HG03439 (cell line): Measurements from ENCODE around the gene HOXC11.

Experiments used
- ATAC-seq: cut with Tn5 transposase; IDR thresholded peaks from one replicate; pipeline ENCODE4 v1.9.1; 2021; ENCODE audit warnings: mild to moderate bottlenecking, moderate library complexity; ENCODE audit not compliant: unreplicated experiment

The HOXC11 gene

GRCh38 chr12:53942467-53942997 is 30.4 kb upstream of the HOXC11 start:
- ATAC-seq = no peak

DNA sequence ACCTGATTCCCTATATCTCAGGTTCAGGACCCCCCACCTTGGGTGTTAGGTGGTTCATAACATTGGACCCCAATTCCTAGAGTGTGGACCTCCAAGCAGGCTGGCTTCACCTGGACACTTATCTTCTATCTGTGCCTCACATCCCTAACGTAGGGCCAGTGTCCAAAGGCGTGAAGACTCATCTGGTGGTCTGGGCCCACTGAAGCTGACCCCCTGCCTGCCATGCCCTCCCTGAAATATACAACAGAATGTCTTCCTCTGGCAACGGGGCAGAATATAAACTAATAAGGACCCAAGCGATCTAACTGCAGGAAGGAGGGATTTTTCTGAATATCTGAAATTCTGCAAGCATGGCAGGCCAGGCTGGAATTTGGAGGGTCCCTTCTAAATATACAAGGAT is 28.7 kb upstream of the HOXC11 start:
- ATAC-seq = no peak

DNA sequence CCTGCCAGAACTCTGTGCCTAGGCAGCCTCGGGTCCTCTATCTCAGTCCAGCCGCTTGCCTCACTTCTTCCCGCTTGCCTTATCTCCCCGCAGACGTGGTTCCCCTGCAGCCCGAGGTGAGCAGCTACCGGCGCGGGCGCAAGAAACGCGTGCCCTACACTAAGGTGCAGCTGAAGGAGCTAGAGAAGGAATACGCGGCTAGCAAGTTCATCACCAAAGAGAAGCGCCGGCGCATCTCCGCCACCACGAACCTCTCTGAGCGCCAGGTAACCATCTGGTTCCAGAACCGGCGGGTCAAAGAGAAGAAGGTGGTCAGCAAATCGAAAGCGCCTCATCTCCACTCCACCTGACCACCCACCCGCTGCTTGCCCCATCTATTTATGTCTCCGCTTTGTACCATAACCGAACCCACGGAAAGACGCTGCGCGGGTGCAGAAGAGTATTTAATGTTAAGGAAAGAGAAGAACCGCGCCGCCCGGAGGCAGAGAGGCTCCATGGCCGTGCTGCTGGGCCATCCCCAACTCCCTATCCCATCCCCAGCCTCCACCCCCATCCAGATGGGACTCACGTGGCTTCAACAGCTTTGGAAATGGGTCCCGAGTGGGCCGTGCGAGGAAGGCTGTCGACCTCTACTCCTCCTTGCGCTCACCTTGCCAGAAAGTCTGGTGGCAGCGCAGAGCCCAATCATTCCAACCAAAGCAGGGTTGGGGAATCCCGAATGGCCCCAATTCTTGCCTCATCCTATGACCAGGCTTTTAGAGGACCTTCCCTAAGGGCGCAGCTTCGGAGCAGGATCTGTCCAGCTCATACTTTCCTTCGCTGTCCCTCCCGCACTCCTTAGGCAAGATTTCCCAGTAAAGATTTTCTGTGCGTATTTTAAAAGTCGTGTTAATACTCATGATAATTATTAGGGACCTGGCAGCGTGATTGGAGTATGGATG is 27.7 kb upstream of the HOXC11 start:
- ATAC-seq = no peak

GRCh38 chr12:53947743-53948142 is 25.2 kb upstream of the HOXC11 start:
- ATAC-seq = no peak

- no peak for ATAC-seq
These were observed 24.0 kb upstream of the HOXC11 start for GRCh38 chr12:53948650-53949593.

DNA sequence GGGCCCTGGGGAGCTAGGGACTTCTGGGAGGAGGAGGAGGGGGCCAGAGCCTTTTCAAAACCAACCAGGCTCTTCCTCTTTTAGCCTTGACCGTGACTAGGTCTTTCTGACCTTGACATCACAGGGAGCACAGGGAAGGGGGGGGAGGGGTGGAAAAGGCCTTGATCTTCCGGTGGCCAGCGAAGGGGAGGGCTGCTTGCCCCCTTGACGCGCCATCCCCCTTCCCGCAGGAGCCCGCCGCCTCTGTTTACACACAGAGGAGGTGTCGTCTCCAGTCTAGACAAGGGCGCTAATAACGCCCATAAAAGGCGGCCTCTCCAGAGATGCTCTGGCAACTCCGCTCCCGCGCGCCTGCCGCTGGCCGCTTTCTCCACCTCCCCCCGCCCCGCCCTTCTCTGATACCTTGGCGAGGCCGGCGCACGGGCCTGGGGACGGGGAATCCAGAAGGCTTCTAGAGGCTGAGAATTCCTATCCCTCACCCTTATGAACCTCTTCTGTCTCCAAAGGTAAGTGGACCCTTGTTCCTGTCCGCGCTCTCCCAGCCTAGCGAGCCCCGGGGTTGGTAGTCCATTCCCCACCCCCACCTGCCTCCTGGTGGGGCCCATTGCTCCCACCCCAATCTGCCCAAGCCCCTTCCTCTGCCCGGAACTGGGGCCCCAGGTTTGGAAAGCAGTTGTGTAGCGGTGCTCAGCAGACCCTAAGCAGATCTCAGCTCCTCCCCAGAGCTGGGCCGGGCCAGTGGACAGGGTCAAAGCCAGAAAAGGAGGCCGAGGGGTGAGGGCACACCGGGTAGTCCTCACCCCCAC is 23.1 kb upstream of the HOXC11 start:
- no peak for ATAC-seq

- no peak for ATAC-seq
These were observed 22.5 kb upstream of the HOXC11 start for GRCh38 chr12:53950437-53950773.

DNA sequence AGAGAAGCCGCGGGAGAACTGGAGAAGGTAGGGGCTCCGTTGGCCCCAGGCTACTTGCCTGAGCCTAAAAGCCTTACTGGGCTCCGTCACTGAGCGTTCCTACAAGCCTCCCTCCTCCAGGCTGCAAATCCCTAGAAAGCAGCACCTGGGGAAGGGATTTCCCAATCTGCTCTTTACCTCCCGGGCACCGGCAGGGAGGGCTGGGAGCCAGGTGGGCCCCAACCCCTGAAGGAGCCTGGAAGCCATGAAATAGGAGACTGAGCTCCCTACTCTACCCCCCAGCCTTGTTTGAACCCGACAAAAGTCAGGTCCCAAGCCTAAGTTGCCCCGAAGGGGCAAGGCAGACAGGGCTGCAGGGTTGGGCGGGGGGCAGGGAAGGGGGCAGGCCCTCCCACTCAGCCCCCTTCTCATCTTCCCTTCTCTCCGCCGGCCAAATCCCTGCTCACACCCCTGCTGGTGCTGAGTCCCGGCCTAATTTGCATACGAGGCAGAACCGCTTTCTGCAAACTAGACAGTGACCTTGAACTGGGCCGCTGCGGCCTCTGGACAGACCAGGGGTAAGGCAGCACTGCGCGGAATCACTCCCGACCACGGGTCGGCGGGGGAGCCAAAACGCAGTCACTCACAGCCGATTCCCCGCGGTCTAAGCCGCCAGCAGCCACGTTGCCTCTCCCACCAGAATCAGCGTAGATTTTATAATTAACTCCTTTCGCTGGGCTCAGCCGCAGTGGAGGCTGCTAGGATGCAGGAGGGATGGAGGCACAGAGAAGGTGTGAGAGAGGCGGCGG is 21.9 kb upstream of the HOXC11 start:
- no peak for ATAC-seq

GRCh38 chr12:53951577-53952334 is 21.2 kb upstream of the HOXC11 start:
- ATAC-seq = no peak

DNA sequence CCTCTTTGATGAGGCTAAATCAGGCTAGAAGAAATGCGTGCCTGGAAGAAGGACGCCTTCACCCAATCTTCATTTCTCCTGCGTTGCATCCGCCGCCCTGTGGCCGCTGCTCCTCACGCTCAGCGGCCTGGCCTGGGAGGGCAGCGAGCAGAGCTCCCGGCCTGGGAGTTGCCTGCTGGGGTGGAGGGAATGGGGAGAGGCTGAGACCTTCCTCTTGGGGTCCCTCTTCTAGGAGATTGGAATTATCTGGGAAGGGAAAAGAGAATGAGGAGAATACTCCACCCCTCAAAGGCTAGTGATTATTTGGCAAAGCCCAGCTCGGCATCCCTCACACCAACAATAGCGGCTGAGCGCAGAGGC is 20.6 kb upstream of the HOXC11 start:
- ATAC-seq = no peak

- ATAC-seq = no peak
These were observed 19.8 kb upstream of the HOXC11 start for GRCh38 chr12:53952871-53953734.

- ATAC-seq = no peak
These were observed 18.9 kb upstream of the HOXC11 start for GRCh38 chr12:53953831-53954693.

DNA sequence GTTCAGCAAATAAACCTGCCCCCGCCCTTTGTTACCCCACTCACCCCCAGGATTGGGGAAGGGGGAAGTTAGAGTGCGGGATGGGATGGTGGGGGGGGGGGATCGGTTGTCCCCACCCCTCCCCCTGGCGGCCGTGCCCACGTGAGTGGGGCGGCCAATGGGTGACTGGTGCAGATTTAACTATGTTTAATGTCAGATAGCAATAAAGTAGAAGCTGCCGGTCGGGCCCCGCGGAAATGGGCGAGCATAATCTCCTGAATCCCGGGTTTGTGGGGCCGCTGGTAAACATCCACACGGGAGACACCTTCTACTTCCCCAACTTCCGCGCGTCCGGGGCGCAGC is 18.3 kb upstream of the HOXC11 start, which contains the start of gene HOXC12:
Gene HOXC12, plus strand, starts transcription at position 210 of the 342 bp plus-strand sequence. Its CDS starts 27 bp downstream, at position 237.
- ATAC-seq = no peak

GRCh38 chr12:53955036-53955775 is 17.7 kb upstream of the HOXC11 start:
- ATAC-seq = no peak

- no peak for ATAC-seq
These were observed 17.1 kb upstream of the HOXC11 start for GRCh38 chr12:53955776-53956250.

GRCh38 chr12:53956251-53956887 is 16.6 kb upstream of the HOXC11 start:
- no peak for ATAC-seq
